Liver (tissue), 9 donors: ENCODE data around the gene CDK8. TPM values are rescaled to one million over a fixed set of nuclear protein-coding genes. Genes with fewer than 3 reads are reported as not detected.

Experiments
- DNase-seq: peaks from one replicate; pipeline ENCODE4 v3.0.0-alpha.2; 2017; ENCODE audit warnings: low spot score
- H3K27ac ChIP-seq, 2 donors: one replicate each; pipeline ENCODE4 v1.7.0; 2013; ENCODE audit warnings: inconsistent platforms in 2 of 2, low read length in 2 of 2, control low read depth in 1 of 2, low read depth in 1 of 2, mild to moderate bottlenecking in 1 of 2
- H3K27me3 ChIP-seq, 4 donors: one replicate each; pipeline versions ENCODE4 v1.6.1 to v1.7.0; 2013; ENCODE audit warnings: low read length in 3 of 4, inconsistent platforms in 1 of 4, mild to moderate bottlenecking in 1 of 4, moderate library complexity in 1 of 4; ENCODE audit not compliant: control insufficient read depth in 4 of 4, insufficient read depth in 4 of 4
- H3K36me3 ChIP-seq, 4 donors: one replicate each; pipeline versions ENCODE4 v1.6.1 to v1.7.0; 2013; ENCODE audit warnings: low read length in 3 of 4, mild to moderate bottlenecking in 3 of 4, low read depth in 1 of 4, moderate library complexity in 1 of 4; ENCODE audit not compliant: control insufficient read depth in 4 of 4, insufficient read depth in 3 of 4
- H3K4me1 ChIP-seq, 4 donors: one replicate each; pipeline versions ENCODE4 v1.6.1 to v1.7.0; 2013; ENCODE audit warnings: low read length in 3 of 4, mild to moderate bottlenecking in 3 of 4, moderate library complexity in 1 of 4; ENCODE audit not compliant: control insufficient read depth in 4 of 4, insufficient read depth in 4 of 4
- H3K4me3 ChIP-seq, 3 donors: one replicate each; pipeline versions ENCODE4 v1.6.1 to v1.7.0; 2013; ENCODE audit warnings: low read length in 3 of 3, control low read depth in 1 of 3, low read depth in 1 of 3, mild to moderate bottlenecking in 1 of 3
- H3K9ac ChIP-seq, 2 donors: one replicate each; pipeline ENCODE4 v1.7.0; 2013; ENCODE audit warnings: low read length in 2 of 2, mild to moderate bottlenecking in 2 of 2, moderate library complexity in 2 of 2, control low read depth in 1 of 2, low read depth in 1 of 2
- H3K9me3 ChIP-seq, 4 donors: one replicate each; pipeline versions ENCODE4 v1.6.1 to v1.7.0; 2013; ENCODE audit warnings: low read length in 3 of 4; ENCODE audit not compliant: control insufficient read depth in 4 of 4
- ATF3 ChIP-seq: IDR thresholded peaks from 2 replicates; pipeline ENCODE4 v1.6.1; 2016; ENCODE audit warnings: antibody characterized with exemption
- EGR1 ChIP-seq, 2 donors: IDR thresholded peaks; 2 replicates each; pipeline ENCODE4 v1.6.1; 2016 to 2018; ENCODE audit warnings: antibody characterized with exemption in 2 of 2, low read depth in 2 of 2
- FOXA1 ChIP-seq: IDR thresholded peaks from 2 replicates; pipeline ENCODE4 v1.6.1; 2016; ENCODE audit warnings: antibody characterized with exemption
- FOXA2 ChIP-seq: IDR thresholded peaks from 2 replicates; pipeline ENCODE4 v1.6.1; 2016; ENCODE audit warnings: antibody characterized with exemption
- GABPA ChIP-seq, 2 donors: IDR thresholded peaks in 1 of 2; conservative IDR thresholded peaks in 1 of 2; 2 replicates each; pipeline ENCODE4 v1.6.1; 2016; ENCODE audit warnings: antibody characterized with exemption in 2 of 2, mild to moderate bottlenecking in 1 of 2, moderate library complexity in 1 of 2
- HNF4A ChIP-seq, 2 donors: conservative IDR thresholded peaks; 2 replicates each; pipeline ENCODE4 v1.6.1; 2016; ENCODE audit warnings: antibody characterized with exemption in 2 of 2, mild to moderate bottlenecking in 2 of 2
- HNF4G ChIP-seq: IDR thresholded peaks from 2 replicates; pipeline ENCODE4 v1.6.1; 2016; ENCODE audit warnings: antibody characterized with exemption
- JUND ChIP-seq, 2 donors: IDR thresholded peaks; 2 replicates each; pipeline ENCODE4 v1.6.1; 2016; ENCODE audit warnings: antibody characterized with exemption in 2 of 2
- NR2F2 ChIP-seq: IDR thresholded peaks from 2 replicates; pipeline ENCODE4 v1.6.1; 2016; ENCODE audit warnings: antibody characterized with exemption
- RAD21 ChIP-seq, 2 donors: IDR thresholded peaks; 2 replicates each; pipeline ENCODE4 v1.6.1; 2016; ENCODE audit warnings: antibody characterized with exemption in 2 of 2, mild to moderate bottlenecking in 2 of 2
- RXRA ChIP-seq, 2 donors: IDR thresholded peaks; 2 replicates each; pipeline ENCODE4 v1.6.1; 2017 to 2018; ENCODE audit warnings: antibody characterized with exemption in 2 of 2, mild to moderate bottlenecking in 1 of 2
- SP1 ChIP-seq: IDR thresholded peaks from 2 replicates; pipeline ENCODE4 v1.6.1; 2018; ENCODE audit warnings: antibody characterized with exemption, mild to moderate bottlenecking
- TAF1 ChIP-seq: conservative IDR thresholded peaks from 2 replicates; pipeline ENCODE4 v1.6.1; 2016; ENCODE audit warnings: antibody characterized with exemption, mild to moderate bottlenecking
- YY1 ChIP-seq: IDR thresholded peaks from 2 replicates; pipeline ENCODE4 v1.6.1; 2016; ENCODE audit warnings: antibody characterized with exemption, mild to moderate bottlenecking
- WGBS: extraction: QIAGEN DNeasy Blood & Tissue Kit; methylation state at CpG from one replicate; pipeline ENCODE4 v1.1.7; 2013; 5-methylcytosine and 5-hydroxymethylcytosine counted together
- polyA plus RNA-seq, 2 donors: library from polyadenylated mRNA; stranded (reverse) in 1 of 2; unstranded in 1 of 2; fragments of 200-250 nt in 1 of 2; fragments of >200 nt in 1 of 2; fragmentation: Nextera tagmentation in 1 of 2; extraction: Ambion mirVana in 1 of 2; gene quantifications; one replicate each; pipeline versions ENCODE4 v1.2.1 to v1.2.3, GENCODE V29; 2013 to 2015
- total RNA-seq, 2 donors: library from RNA; depleted of rRNA; stranded (reverse); fragments of >200 nt; gene quantifications; one replicate each; pipeline ENCODE4 v1.2.3, GENCODE V29; 2014
- TF ChIP-seq, protein P1 (sequence below): IDR thresholded peaks from 2 replicates; pipeline ENCODE4 v1.6.1; 2016; ENCODE audit warnings: antibody characterized with exemption
- TF ChIP-seq, protein P2 (sequence below): IDR thresholded peaks from 2 replicates; pipeline ENCODE4 v1.6.1; 2016; ENCODE audit warnings: antibody characterized with exemption
- TF ChIP-seq, protein P3 (sequence below): fragments of 150-350 bp; IDR thresholded peaks from 2 replicates; pipeline ENCODE4 v1.5.1; 2017; ENCODE audit warnings: improper control_type of control experiment, low read depth, low read length; ENCODE audit not compliant: missing input control
- TF ChIP-seq, protein P4 (sequence below): IDR thresholded peaks from 2 replicates; pipeline ENCODE4 v1.6.1; 2016; ENCODE audit warnings: antibody characterized with exemption, mild to moderate bottlenecking
- donor health status: healthy.
- donor health status: healthy.
- donor health status: healthy.
- donor health status: healthy.
- donor health status: healthy.

CDK8 gene
- total and polyA plus RNA-seq, 4 donors, result 3.3 to 10.8 (median 6.8) TPM

GRCh38 chr13:26445092-26445491, 191.2 kb downstream of the CDK8 start:
- no peak overlapping the region for H3K9ac ChIP-seq
- no peaks in the 10 kb centered on the region for H3K4me1 ChIP-seq
- H3K27ac ChIP-seq, result no peak overlapping the region
- DNase-seq, result no peak
- TF ChIP-seq HNF4A (conservative IDR thresholded peaks at IDR 0.05), result no peak
- TF ChIP-seq YY1, result no peak
- TF ChIP-seq EGR1 (IDR thresholded peaks at IDR 0.05; ENCODE audit: low read depth in 2 of 2), result no peak
- no peak for TF ChIP-seq GABPA (IDR thresholded peaks at IDR 0.05 in 1 of 2, conservative IDR thresholded peaks at IDR 0.05 in 1 of 2)
- TF ChIP-seq RAD21 (IDR thresholded peaks at IDR 0.05), result no peak
- no peak for TF ChIP-seq NR2F2
- no peak for TF ChIP-seq FOXA1
- TF ChIP-seq, protein P1, sequence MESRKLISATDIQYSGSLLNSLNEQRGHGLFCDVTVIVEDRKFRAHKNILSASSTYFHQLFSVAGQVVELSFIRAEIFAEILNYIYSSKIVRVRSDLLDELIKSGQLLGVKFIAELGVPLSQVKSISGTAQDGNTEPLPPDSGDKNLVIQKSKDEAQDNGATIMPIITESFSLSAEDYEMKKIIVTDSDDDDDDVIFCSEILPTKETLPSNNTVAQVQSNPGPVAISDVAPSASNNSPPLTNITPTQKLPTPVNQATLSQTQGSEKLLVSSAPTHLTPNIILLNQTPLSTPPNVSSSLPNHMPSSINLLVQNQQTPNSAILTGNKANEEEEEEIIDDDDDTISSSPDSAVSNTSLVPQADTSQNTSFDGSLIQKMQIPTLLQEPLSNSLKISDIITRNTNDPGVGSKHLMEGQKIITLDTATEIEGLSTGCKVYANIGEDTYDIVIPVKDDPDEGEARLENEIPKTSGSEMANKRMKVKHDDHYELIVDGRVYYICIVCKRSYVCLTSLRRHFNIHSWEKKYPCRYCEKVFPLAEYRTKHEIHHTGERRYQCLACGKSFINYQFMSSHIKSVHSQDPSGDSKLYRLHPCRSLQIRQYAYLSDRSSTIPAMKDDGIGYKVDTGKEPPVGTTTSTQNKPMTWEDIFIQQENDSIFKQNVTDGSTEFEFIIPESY, result no peak
- no peak for TF ChIP-seq TAF1
- TF ChIP-seq, protein P2, sequence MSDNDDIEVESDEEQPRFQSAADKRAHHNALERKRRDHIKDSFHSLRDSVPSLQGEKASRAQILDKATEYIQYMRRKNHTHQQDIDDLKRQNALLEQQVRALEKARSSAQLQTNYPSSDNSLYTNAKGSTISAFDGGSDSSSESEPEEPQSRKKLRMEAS, result no peak
- TF ChIP-seq, protein P3, sequence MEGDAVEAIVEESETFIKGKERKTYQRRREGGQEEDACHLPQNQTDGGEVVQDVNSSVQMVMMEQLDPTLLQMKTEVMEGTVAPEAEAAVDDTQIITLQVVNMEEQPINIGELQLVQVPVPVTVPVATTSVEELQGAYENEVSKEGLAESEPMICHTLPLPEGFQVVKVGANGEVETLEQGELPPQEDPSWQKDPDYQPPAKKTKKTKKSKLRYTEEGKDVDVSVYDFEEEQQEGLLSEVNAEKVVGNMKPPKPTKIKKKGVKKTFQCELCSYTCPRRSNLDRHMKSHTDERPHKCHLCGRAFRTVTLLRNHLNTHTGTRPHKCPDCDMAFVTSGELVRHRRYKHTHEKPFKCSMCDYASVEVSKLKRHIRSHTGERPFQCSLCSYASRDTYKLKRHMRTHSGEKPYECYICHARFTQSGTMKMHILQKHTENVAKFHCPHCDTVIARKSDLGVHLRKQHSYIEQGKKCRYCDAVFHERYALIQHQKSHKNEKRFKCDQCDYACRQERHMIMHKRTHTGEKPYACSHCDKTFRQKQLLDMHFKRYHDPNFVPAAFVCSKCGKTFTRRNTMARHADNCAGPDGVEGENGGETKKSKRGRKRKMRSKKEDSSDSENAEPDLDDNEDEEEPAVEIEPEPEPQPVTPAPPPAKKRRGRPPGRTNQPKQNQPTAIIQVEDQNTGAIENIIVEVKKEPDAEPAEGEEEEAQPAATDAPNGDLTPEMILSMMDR, result no peak
- no peak for TF ChIP-seq HNF4G
- TF ChIP-seq ATF3, result no peak
- TF ChIP-seq, protein P4, sequence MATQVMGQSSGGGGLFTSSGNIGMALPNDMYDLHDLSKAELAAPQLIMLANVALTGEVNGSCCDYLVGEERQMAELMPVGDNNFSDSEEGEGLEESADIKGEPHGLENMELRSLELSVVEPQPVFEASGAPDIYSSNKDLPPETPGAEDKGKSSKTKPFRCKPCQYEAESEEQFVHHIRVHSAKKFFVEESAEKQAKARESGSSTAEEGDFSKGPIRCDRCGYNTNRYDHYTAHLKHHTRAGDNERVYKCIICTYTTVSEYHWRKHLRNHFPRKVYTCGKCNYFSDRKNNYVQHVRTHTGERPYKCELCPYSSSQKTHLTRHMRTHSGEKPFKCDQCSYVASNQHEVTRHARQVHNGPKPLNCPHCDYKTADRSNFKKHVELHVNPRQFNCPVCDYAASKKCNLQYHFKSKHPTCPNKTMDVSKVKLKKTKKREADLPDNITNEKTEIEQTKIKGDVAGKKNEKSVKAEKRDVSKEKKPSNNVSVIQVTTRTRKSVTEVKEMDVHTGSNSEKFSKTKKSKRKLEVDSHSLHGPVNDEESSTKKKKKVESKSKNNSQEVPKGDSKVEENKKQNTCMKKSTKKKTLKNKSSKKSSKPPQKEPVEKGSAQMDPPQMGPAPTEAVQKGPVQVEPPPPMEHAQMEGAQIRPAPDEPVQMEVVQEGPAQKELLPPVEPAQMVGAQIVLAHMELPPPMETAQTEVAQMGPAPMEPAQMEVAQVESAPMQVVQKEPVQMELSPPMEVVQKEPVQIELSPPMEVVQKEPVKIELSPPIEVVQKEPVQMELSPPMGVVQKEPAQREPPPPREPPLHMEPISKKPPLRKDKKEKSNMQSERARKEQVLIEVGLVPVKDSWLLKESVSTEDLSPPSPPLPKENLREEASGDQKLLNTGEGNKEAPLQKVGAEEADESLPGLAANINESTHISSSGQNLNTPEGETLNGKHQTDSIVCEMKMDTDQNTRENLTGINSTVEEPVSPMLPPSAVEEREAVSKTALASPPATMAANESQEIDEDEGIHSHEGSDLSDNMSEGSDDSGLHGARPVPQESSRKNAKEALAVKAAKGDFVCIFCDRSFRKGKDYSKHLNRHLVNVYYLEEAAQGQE, result no peak
- no peak for TF ChIP-seq JUND (IDR thresholded peaks at IDR 0.05)
- no peak for TF ChIP-seq FOXA2
- no peak for TF ChIP-seq RXRA (IDR thresholded peaks at IDR 0.05)
- TF ChIP-seq SP1, result no peak
- 77% methylated on average over 3 of the region's 3 CpGs for WGBS
- H3K4me3 ChIP-seq, result no peak overlapping the region
- H3K27me3 ChIP-seq, result peaks cover 0 to 4% (median 0%) of the 10 kb centered on the region in 4 donors
- H3K9me3 ChIP-seq, result peaks cover 0 to 8% (median 7%) of the 10 kb centered on the region in 4 donors
- H3K36me3 ChIP-seq, result no peaks in the 10 kb centered on the region
